Calu3 (cell line): ENCODE data around the gene PRKRIP1. TPM values are rescaled to one million over a fixed set of nuclear protein-coding genes. Genes with fewer than 3 reads are reported as not detected.
"Not testable (repeated sequence)": the region's sequence is repeated elsewhere in the genome, so short reads cannot be mapped to it uniquely, and the experiment has no call there.

ENCODE experiments used
- BruUV-seq: library from RNA; stranded (reverse); fragments of 400-500 nt; replicated peaks from 2 replicates; lab custom pipeline; 2021; lab: Mats Ljungman, UMichigan
- CTCF ChIA-PET: fragments of 300-600 bp; sonication (Branson Sonifier 250); formaldehyde crosslinking; loops from one replicate; lab custom pipeline; 2022; ENCODE audit warnings: antibody characterized with exemption; lab: Charles Lee
- DNase-seq: peaks from one replicate; pipeline ENCODE4 v3.0.0; 2022
- H3K27ac Mint-ChIP-seq: one replicate; pipeline ENCODE4 v1.8.0; 2022; ENCODE audit warnings: mixed read lengths; ENCODE audit not compliant: unreplicated experiment
- H3K27me3 Mint-ChIP-seq: one replicate; pipeline ENCODE4 v1.8.0; 2022; ENCODE audit warnings: mixed read lengths; ENCODE audit not compliant: unreplicated experiment
- H3K36me3 Mint-ChIP-seq: one replicate; pipeline ENCODE4 v1.8.0; 2022; ENCODE audit warnings: mild to moderate bottlenecking, moderate library complexity, mixed read lengths; ENCODE audit not compliant: insufficient read depth, unreplicated experiment
- H3K4me1 Mint-ChIP-seq: one replicate; pipeline ENCODE4 v1.8.0; 2022; ENCODE audit warnings: mild to moderate bottlenecking, low read depth, mixed read lengths; ENCODE audit not compliant: unreplicated experiment
- H3K4me3 Mint-ChIP-seq: one replicate; pipeline ENCODE4 v1.8.0; 2022; ENCODE audit warnings: mild to moderate bottlenecking, low read depth, moderate library complexity, mixed read lengths; ENCODE audit not compliant: unreplicated experiment
- H3K9me3 Mint-ChIP-seq: one replicate; pipeline ENCODE4 v1.8.0; 2022; ENCODE audit warnings: low read depth, mixed read lengths; ENCODE audit not compliant: unreplicated experiment
- CTCF ChIP-seq: fragments of 200-600 bp; IDR thresholded peaks from one replicate; pipeline ENCODE4 v1.8.0; 2022; ENCODE audit warnings: antibody characterized with exemption; ENCODE audit not compliant: unreplicated experiment
- intact Hi-C: fragments of 100-400 bp; cut with micrococcal nuclease; formaldehyde crosslinking; loops from one replicate; pipeline ENCODE4 v1.10.0; 2022; ENCODE audit not compliant: unreplicated experiment
- total RNA-seq: library from RNA; stranded (reverse); gene quantifications from 2 replicates; pipeline ENCODE4 v1.2.3, GENCODE V29; 2022

The PRKRIP1 gene
- total RNA-seq, 1 experiment from 2014 or later: 20.2 TPM

- no peak overlapping the region for H3K27ac Mint-ChIP-seq
- peak; percentile 37 for TF ChIP-seq CTCF
- no peaks in the 10 kb centered on the region for H3K27me3 Mint-ChIP-seq
- no peak overlapping the region for H3K4me3 Mint-ChIP-seq
- no peaks in the 10 kb centered on the region for H3K9me3 Mint-ChIP-seq
- DNase-seq: peak; percentile 19
- H3K4me1 Mint-ChIP-seq: no peaks in the 10 kb centered on the region
- CTCF ChIA-PET: interaction anchor here (0.6 to 1.3 kb wide), 3 partner anchors 8 to 88 kb away, joined by 4 to 6 read pairs (median 4); partner anchors contain the start of gene PRKRIP1
- BruUV-seq: no TSS peak
- intact Hi-C loops: no loop called here
- H3K36me3 Mint-ChIP-seq: peaks cover 38% of the 10 kb centered on the region
Observed at GRCh38 chr7:102404005-102404861, 8.1 kb downstream of the PRKRIP1 start.

- H3K27me3 Mint-ChIP-seq, H3K9me3 Mint-ChIP-seq, H3K4me3 Mint-ChIP-seq, H3K27ac Mint-ChIP-seq, DNase-seq, intact Hi-C loops, BruUV-seq, H3K4me1 Mint-ChIP-seq: not testable (repeated sequence)
- H3K36me3 Mint-ChIP-seq: peaks cover 43% of the 10 kb centered on the region
- CTCF ChIA-PET: interaction anchor here (0.6 to 1.3 kb wide), 3 partner anchors 9 to 89 kb away, joined by 4 to 6 read pairs (median 4); partner anchors contain the start of gene PRKRIP1
Observed at GRCh38 chr7:102404862-102405188, 8.7 kb downstream of the PRKRIP1 start.

DNA sequence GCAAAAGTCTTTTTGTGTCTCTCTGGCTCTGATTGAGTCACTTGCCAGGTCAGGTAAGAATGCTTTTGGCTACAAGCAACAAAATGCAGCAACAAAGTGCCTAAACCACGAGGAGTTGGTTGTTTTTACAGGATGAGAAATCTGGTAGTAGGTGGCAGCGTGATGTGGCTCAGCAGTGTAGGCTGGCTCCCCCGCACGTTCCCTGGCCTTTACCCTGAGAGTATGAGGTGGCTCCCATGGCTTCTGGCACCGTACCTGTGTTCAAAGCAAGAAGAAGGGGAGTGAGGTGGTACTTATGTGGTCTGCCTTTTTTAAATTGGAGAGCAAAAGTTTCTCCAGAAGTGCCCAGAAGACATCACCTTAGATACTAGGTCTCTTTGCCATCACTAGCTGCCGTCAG is 11.7 kb downstream of the PRKRIP1 start:
- H3K4me1 Mint-ChIP-seq: no peaks in the 10 kb centered on the region
- peaks cover 34% of the 10 kb centered on the region for H3K36me3 Mint-ChIP-seq
- no peak for DNase-seq
- TF ChIP-seq CTCF: no peak
- intact Hi-C loops: no loop called here
- H3K27me3 Mint-ChIP-seq: no peaks in the 10 kb centered on the region
- H3K9me3 Mint-ChIP-seq: no peaks in the 10 kb centered on the region
- CTCF ChIA-PET: no interaction called here
- H3K27ac Mint-ChIP-seq: no peak overlapping the region
- no peak overlapping the region for H3K4me3 Mint-ChIP-seq
- no TSS peak for BruUV-seq

DNA sequence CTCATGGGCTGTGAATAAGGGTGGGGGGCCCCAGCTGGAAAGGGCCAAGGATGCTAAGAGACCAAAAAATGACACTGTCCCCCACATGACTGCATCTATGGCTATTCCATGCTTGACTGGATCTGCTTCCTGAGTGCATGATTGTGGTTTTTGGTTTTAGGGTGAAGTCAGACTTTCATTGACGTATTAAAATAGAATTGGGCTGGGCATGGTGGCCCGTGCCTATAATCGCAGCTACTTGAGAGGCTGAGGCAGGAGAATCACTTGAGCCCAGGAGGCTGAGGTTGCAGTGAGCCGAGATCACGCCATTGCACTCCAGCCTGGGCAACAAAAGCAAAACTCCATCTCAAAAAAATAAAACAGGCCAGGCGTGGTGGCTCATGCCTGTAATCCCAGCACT is 12.4 kb downstream of the PRKRIP1 start:
- H3K27ac Mint-ChIP-seq, DNase-seq, BruUV-seq, H3K4me1 Mint-ChIP-seq, CTCF ChIA-PET, intact Hi-C loops, H3K4me3 Mint-ChIP-seq, H3K27me3 Mint-ChIP-seq, H3K9me3 Mint-ChIP-seq: not testable (repeated sequence)
- H3K36me3 Mint-ChIP-seq: peaks cover 30% of the 10 kb centered on the region

- Mint-ChIP-seq H3K4me1 (no peaks in the 10 kb centered on the region), H3K4me3 (no peak overlapping the region), H3K9me3 (no peaks in the 10 kb centered on the region), H3K27me3 (no peaks in the 10 kb centered on the region), H3K27ac (no peak overlapping the region), H3K36me3 (peaks cover 27% of the 10 kb centered on the region)
- BruUV-seq: no TSS peak
- DNase-seq: no peak
- intact Hi-C loops: no loop called here
- TF ChIP-seq CTCF: no peak
- CTCF ChIA-PET: no interaction called here
Observed at GRCh38 chr7:102409340-102409739, 13.2 kb downstream of the PRKRIP1 start.
